Lung (tissue), 12 donors: ENCODE measurements around the gene SNRNP40. TPM values are rescaled to one million over a fixed set of nuclear protein-coding genes. Genes with fewer than 3 reads are reported as not detected.

Experiments used
- ATAC-seq: fragments of 200-7000 bp; cut with Tn5 transposase; one replicate; pipeline ENCODE4 v1.9.1; 2020; ENCODE audit warnings: moderate number of reproducible peaks; ENCODE audit not compliant: insufficient read depth, low FRiP score
- DNase-seq, 3 donors: peaks; one replicate each; pipeline ENCODE4 v3.0.0-alpha.2; 2013 to 2017
- H3K27ac ChIP-seq, 2 donors: one replicate each; pipeline ENCODE4 v1.5.1; 2013; ENCODE audit warnings: mild to moderate bottlenecking in 2 of 2, moderate library complexity in 2 of 2, control low read depth in 1 of 2, inconsistent platforms in 1 of 2, low read depth in 1 of 2, low read length in 1 of 2
- H3K27me3 ChIP-seq, 3 donors: one replicate each; pipeline ENCODE4 v1.5.1; 2013; ENCODE audit warnings: low read length in 2 of 3; ENCODE audit not compliant: control insufficient read depth in 3 of 3, insufficient read depth in 3 of 3
- H3K36me3 ChIP-seq, 4 donors: one replicate each; pipeline ENCODE4 v1.5.1; 2013; ENCODE audit warnings: low read length in 4 of 4, mild to moderate bottlenecking in 1 of 4, moderate library complexity in 1 of 4; ENCODE audit not compliant: control insufficient read depth in 4 of 4, insufficient read depth in 4 of 4
- H3K4me1 ChIP-seq, 5 donors: one replicate each; pipeline ENCODE4 v1.5.1; 2013; ENCODE audit warnings: low read length in 5 of 5, mild to moderate bottlenecking in 2 of 5, moderate library complexity in 1 of 5; ENCODE audit not compliant: control insufficient read depth in 5 of 5, insufficient read depth in 5 of 5
- H3K4me3 ChIP-seq: one replicate; pipeline ENCODE4 v1.5.1; 2013; ENCODE audit warnings: mild to moderate bottlenecking, control low read depth, moderate library complexity
- H3K9ac ChIP-seq, 2 donors: one replicate each; pipeline ENCODE4 v1.5.1; 2013; ENCODE audit warnings: low read length in 2 of 2, control low read depth in 1 of 2; ENCODE audit not compliant: insufficient read depth in 1 of 2
- H3K9me3 ChIP-seq, 4 donors: one replicate each; pipeline ENCODE4 v1.5.1; 2013; ENCODE audit warnings: low read length in 3 of 4, mild to moderate bottlenecking in 1 of 4, moderate library complexity in 1 of 4; ENCODE audit not compliant: control insufficient read depth in 4 of 4, insufficient read depth in 3 of 4
- CTCF ChIP-seq: IDR thresholded peaks from 2 replicates; pipeline ENCODE4 v1.5.1; 2012; ENCODE audit warnings: mild to moderate bottlenecking; ENCODE audit errors: control extremely low read depth, extremely low read depth
- WGBS, 2 donors: extraction: QIAGEN DNeasy Blood & Tissue Kit; methylation state at CpG; one replicate each; pipeline ENCODE4 v1.1.7; 2013; 5-methylcytosine and 5-hydroxymethylcytosine counted together
- polyA plus RNA-seq, 2 donors: library from polyadenylated mRNA; stranded (reverse); fragments of 200-250 nt; gene quantifications; one replicate each; pipeline ENCODE4 v1.2.1, GENCODE V29; 2013
- total RNA-seq, 2 donors: library from RNA; depleted of rRNA in 1 of 2; stranded (reverse); fragments of >200 nt in 1 of 2; gene quantifications; one replicate each; pipeline ENCODE4 v1.2.1, GENCODE V29; 2014 to 2021
- donor health status: control.
- donor health status: control.
- donor health status: Bipolar disorder and iron deficiency.
- donor health status: healthy.
- donor health status: DM: yes; HTN: yes; CAD: no.

SNRNP40 gene
- total and polyA plus RNA-seq, 4 donors = 15.0 to 71.7 (median 38.5) TPM

DNA sequence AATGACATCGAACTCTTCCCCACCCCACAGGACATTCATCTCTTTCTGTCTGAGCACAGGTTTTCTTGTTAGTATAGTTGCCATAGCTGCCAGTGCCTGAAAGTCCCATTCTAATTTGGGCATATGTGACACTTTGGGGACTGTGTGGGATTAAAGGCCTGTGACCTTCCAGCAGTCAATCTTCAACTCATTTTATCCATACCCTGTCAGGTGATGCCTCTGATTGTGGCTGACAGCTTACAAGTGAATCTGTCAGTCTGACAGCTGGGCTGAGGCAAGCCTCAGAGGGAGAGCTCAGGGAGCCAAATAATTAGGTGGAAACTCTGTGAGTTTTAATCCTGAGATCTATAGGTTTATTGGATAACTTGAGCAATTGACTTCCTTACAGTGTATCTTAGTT, 29.9 kb upstream of the SNRNP40 start:
- Histone ChIP-seq H3K4me3 (no peak overlapping the region), H3K36me3 (peaks cover 3 to 7% (median 4%) of the 10 kb centered on the region in 4 donors), H3K27ac (no peak overlapping the region), H3K4me1 (no peaks in the 10 kb centered on the region), H3K27me3 (no peaks in the 10 kb centered on the region), H3K9me3 (no peaks in the 10 kb centered on the region), H3K9ac (no peak overlapping the region)
- WGBS, 2 donors = 97% methylated on average over 1 of the region's 1 CpG
- DNase-seq = no peak
- no peak for ATAC-seq
- TF ChIP-seq CTCF = no peak

GRCh38 chr1:31324992-31325391, 28.4 kb upstream of the SNRNP40 start:
- TF ChIP-seq CTCF = no peak
- Histone ChIP-seq H3K4me3 (no peak overlapping the region), H3K27ac (no peak overlapping the region), H3K9ac (no peak overlapping the region), H3K4me1 (no peaks in the 10 kb centered on the region), H3K27me3 (no peaks in the 10 kb centered on the region), H3K9me3 (no peaks in the 10 kb centered on the region), H3K36me3 (peaks cover 4 to 15% (median 6%) of the 10 kb centered on the region in 4 donors)
- ATAC-seq = no peak
- 97 to 98% methylated on average over 3 of the region's 3 CpGs for WGBS, 2 donors
- DNase-seq = no peak

GRCh38 chr1:31324093-31324492, 27.5 kb upstream of the SNRNP40 start:
- Histone ChIP-seq H3K4me1 (no peaks in the 10 kb centered on the region), H3K9me3 (no peaks in the 10 kb centered on the region), H3K27me3 (no peaks in the 10 kb centered on the region), H3K36me3 (peaks cover 6 to 20% (median 9%) of the 10 kb centered on the region in 4 donors), H3K9ac (no peak overlapping the region), H3K27ac (no peak overlapping the region), H3K4me3 (no peak overlapping the region)
- 97 to 100% methylated on average over 4 of the region's 4 CpGs for WGBS, 2 donors
- no peak for TF ChIP-seq CTCF
- no peak for DNase-seq
- no peak for ATAC-seq

DNA sequence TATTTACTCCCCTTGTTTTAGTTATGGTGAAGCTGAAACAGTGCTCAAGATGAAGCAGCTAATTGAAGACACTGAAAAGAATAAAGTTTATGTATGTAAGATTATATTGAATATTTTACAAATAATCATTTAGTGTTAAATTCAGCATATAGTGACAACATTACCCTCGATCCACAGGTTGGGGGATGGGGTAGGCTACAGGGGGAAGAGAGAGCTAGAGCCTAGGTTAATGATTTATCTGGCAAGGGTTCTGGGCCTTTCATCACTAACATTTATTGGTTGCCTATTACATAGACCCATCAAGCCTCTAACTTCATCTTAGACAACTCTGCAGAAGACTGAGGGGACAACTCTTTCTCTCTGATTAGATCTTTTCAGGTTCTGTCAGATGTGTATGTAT, 21.6 kb upstream of the SNRNP40 start:
- H3K36me3 ChIP-seq = peaks cover 6 to 35% (median 21%) of the 10 kb centered on the region in 4 donors

More for the DNA sequence above, 21.6 kb upstream of the SNRNP40 start:
- TF ChIP-seq CTCF = no peak
- H3K4me3 ChIP-seq = no peak overlapping the region
- no peak overlapping the region for H3K9ac ChIP-seq
- no peaks in the 10 kb centered on the region for H3K9me3 ChIP-seq
- no peaks in the 10 kb centered on the region for H3K27me3 ChIP-seq
- H3K4me1 ChIP-seq = no peaks in the 10 kb centered on the region
- WGBS, 2 donors = 84 to 89% methylated on average over 1 of the region's 1 CpG
- H3K27ac ChIP-seq = no peak overlapping the region
- ATAC-seq (no peak), DNase-seq (no peak)
